MM.1S (cell line): ENCODE data around the gene ANKS3.
A peak's percentile ranks its signal among the peaks of the same experiment; 100 is the strongest.

Experiments
- DNase-seq: peaks from one replicate; pipeline ENCODE4 v3.0.0-alpha.2; 2015
- H2AFZ ChIP-seq: fragments of 300-600 bp; sonication (generic); 2 replicates; pipeline ENCODE4 v1.6.0; 2016; ENCODE audit warnings: antibody characterized with exemption, low read length
- H3F3A ChIP-seq: fragments of 300-600 bp; sonication (generic); 2 replicates; pipeline ENCODE4 v1.6.1; 2016; ENCODE audit warnings: mild to moderate bottlenecking, antibody characterized with exemption, low read length, moderate library complexity, mixed read lengths; ENCODE audit not compliant: insufficient read depth
- H3K27ac ChIP-seq: fragments of 300-600 bp; sonication (generic); 2 replicates; pipeline ENCODE4 v1.5.1; 2016; ENCODE audit warnings: mild to moderate bottlenecking, low read length
- H3K27me3 ChIP-seq: fragments of 300-600 bp; sonication (generic); replicated peaks from 2 replicates; pipeline ENCODE4 v1.6.0; 2016; ENCODE audit warnings: low read length; ENCODE audit not compliant: insufficient read depth
- H3K36me3 ChIP-seq: fragments of 300-600 bp; sonication (generic); replicated peaks from 2 replicates; pipeline ENCODE4 v1.6.1; 2016; ENCODE audit warnings: mild to moderate bottlenecking, low read length, mixed read lengths; ENCODE audit not compliant: insufficient read depth
- H3K4me1 ChIP-seq: fragments of 300-600 bp; sonication (generic); 2 replicates; pipeline ENCODE4 v1.6.1; 2016; ENCODE audit warnings: low read length, mixed read lengths
- H3K4me2 ChIP-seq: fragments of 300-600 bp; sonication (generic); 2 replicates; pipeline ENCODE4 v1.6.0; 2016; ENCODE audit warnings: low read depth, low read length
- H3K4me3 ChIP-seq: fragments of 300-600 bp; sonication (generic); 2 replicates; pipeline ENCODE4 v1.5.1; 2016; ENCODE audit warnings: low read length, mixed read lengths
- H3K79me2 ChIP-seq: fragments of 300-600 bp; sonication (generic); 2 replicates; pipeline ENCODE4 v1.6.1; 2016; ENCODE audit warnings: mixed run types, low read length, mixed read lengths
- H3K9ac ChIP-seq: fragments of 300-600 bp; sonication (generic); 2 replicates; pipeline ENCODE4 v1.6.1; 2016; ENCODE audit warnings: low read length, mixed read lengths
- H3K9me2 ChIP-seq: fragments of 300-600 bp; sonication (generic); replicated peaks from 2 replicates; pipeline ENCODE4 v1.6.1; 2016; ENCODE audit warnings: mild to moderate bottlenecking, low read length, mixed read lengths; ENCODE audit not compliant: insufficient read depth
- H3K9me3 ChIP-seq: fragments of 300-600 bp; sonication (generic); replicated peaks from 2 replicates; pipeline ENCODE4 v1.6.1; 2016; ENCODE audit warnings: mild to moderate bottlenecking, low read length, mixed read lengths; ENCODE audit not compliant: insufficient read depth
- H4K20me1 ChIP-seq: fragments of 300-600 bp; sonication (generic); 2 replicates; pipeline ENCODE4 v1.6.1; 2016; ENCODE audit warnings: mild to moderate bottlenecking, low read length, moderate library complexity, mixed read lengths; ENCODE audit not compliant: insufficient read depth
- CTCF ChIP-seq: fragments of 300-600 bp; sonication (generic); IDR thresholded peaks from 2 replicates; pipeline ENCODE4 v1.5.1; 2016; ENCODE audit warnings: antibody characterized with exemption, low read length, mixed read lengths
- EZH2 ChIP-seq: fragments of 300-600 bp; sonication (generic); optimal IDR thresholded peaks from 2 replicates; pipeline ENCODE3; 2017; ENCODE audit warnings: low read depth, mild to moderate bottlenecking, antibody characterized with exemption, low read length, mixed read lengths
- EZH2phosphoT487 ChIP-seq: fragments of 300-600 bp; sonication (generic); IDR thresholded peaks from 2 replicates; pipeline ENCODE4 v1.6.1; 2018; ENCODE audit warnings: antibody characterized with exemption, low read length

Gene ANKS3

GRCh38 chr16:4696172-4696904 is 37.7 kb downstream of the ANKS3 start:
- no peak overlapping the region for H3K9ac ChIP-seq

GRCh38 chr16:4695473-4696171 is 38.4 kb downstream of the ANKS3 start:
- Histone ChIP-seq H3K9me3 (no peaks in the 10 kb centered on the region), H3K36me3 (no peaks in the 10 kb centered on the region), H3K4me3 (no peak overlapping the region), H3K4me2 (no peak overlapping the region), H3F3A (no peaks in the 10 kb centered on the region), H3K9ac (no peak overlapping the region), H3K27me3 (no peaks in the 10 kb centered on the region), H2AFZ (no peak overlapping the region), H3K4me1 (peaks cover 7% of the 10 kb centered on the region; the same call in 1 of the 2 replicates), H3K9me2 (no peaks in the 10 kb centered on the region), H3K27ac (no peak overlapping the region), H3K79me2 (peaks cover 25% of the 10 kb centered on the region), H4K20me1 (no peaks in the 10 kb centered on the region)
- TF ChIP-seq EZH2 = no peak
- no peak for TF ChIP-seq CTCF
- no peak for TF ChIP-seq EZH2phosphoT487
- DNase-seq = no peak

More at GRCh38 chr16:4696172-4696904, 37.7 kb downstream of the ANKS3 start:
- Histone ChIP-seq H3K79me2 (peaks cover 25% of the 10 kb centered on the region), H3K9me3 (no peaks in the 10 kb centered on the region), H4K20me1 (no peaks in the 10 kb centered on the region), H3K4me1 (peaks cover 7% of the 10 kb centered on the region; the same call in 1 of the 2 replicates), H3K27ac (no peak overlapping the region), H3K4me2 (no peak overlapping the region), H3K9me2 (no peaks in the 10 kb centered on the region), H3K36me3 (no peaks in the 10 kb centered on the region), H3K4me3 (no peak overlapping the region), H3F3A (no peaks in the 10 kb centered on the region), H2AFZ (no peak overlapping the region), H3K27me3 (no peaks in the 10 kb centered on the region)
- no peak for DNase-seq
- no peak for TF ChIP-seq CTCF
- TF ChIP-seq EZH2phosphoT487 = no peak
- TF ChIP-seq EZH2 = no peak

GRCh38 chr16:4694642-4695451 is 39.2 kb downstream of the ANKS3 start:
- H3K4me1 ChIP-seq = peaks cover 7% of the 10 kb centered on the region; the same call in 1 of the 2 replicates
- H3F3A ChIP-seq = no peaks in the 10 kb centered on the region
- no peaks in the 10 kb centered on the region for H3K9me3 ChIP-seq
- H3K27me3 ChIP-seq = no peaks in the 10 kb centered on the region
- peak overlapping the region; percentile 95; the same call in 1 of the 2 replicates for H3K4me3 ChIP-seq
- no peaks in the 10 kb centered on the region for H4K20me1 ChIP-seq
- no peak for TF ChIP-seq EZH2phosphoT487
- H3K27ac ChIP-seq = no peak overlapping the region
- no peaks in the 10 kb centered on the region for H3K36me3 ChIP-seq
- H3K9ac ChIP-seq = peak overlapping the region; percentile 81; the same call in 1 of the 2 replicates
- H3K4me2 ChIP-seq = peak overlapping the region; percentile 70
- peaks cover 25% of the 10 kb centered on the region for H3K79me2 ChIP-seq
- DNase-seq = no peak
- H3K9me2 ChIP-seq = no peaks in the 10 kb centered on the region
- H2AFZ ChIP-seq = no peak overlapping the region
